Measurements from ENCODE around the gene TLR1.
"Not testable (repeated sequence)": the region's sequence is repeated elsewhere in the genome, so short reads cannot be mapped to it uniquely, and the experiment has no call there.

Gene TLR1

DNA sequence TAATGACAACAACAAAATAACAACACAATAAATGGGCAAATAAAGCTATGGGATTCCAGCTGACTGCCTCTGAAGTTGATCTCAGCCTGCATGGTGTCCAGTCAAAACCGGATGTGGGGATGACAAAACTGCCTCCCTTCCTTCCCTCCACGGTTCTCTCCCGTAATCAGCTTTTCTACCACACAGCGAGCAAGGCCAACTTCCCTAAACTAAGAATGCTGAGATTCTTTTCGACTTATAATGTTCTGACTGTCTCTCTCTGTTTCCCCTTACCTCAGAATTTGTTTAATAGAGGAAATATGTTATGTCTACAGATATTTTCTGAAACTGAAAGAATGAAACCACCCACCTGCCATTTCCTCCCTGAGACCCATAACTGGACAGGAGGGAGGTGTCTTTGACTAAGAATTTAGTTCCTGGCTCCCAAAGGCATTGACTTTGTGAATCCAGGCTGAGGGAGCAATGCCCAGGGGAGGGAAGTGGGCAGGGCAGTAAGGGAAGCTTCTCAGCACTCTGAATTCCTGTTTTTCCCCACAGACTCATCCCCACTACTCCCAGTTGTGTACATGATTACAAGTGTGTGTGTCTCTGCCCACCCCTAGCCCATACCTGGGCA is 1.0 kb upstream of the TLR1 start:
- peak; percentile 83 to 92 (median 83) for DNase-seq

GRCh38 chr4:38803833-38804653 is 548 bp downstream of the TLR1 start:
- DNase-seq = peak; percentile 41 to 52 (median 47)

- no peak for DNase-seq
These were observed 1.8 kb downstream of the TLR1 start for GRCh38 chr4:38802561-38803355.

DNA sequence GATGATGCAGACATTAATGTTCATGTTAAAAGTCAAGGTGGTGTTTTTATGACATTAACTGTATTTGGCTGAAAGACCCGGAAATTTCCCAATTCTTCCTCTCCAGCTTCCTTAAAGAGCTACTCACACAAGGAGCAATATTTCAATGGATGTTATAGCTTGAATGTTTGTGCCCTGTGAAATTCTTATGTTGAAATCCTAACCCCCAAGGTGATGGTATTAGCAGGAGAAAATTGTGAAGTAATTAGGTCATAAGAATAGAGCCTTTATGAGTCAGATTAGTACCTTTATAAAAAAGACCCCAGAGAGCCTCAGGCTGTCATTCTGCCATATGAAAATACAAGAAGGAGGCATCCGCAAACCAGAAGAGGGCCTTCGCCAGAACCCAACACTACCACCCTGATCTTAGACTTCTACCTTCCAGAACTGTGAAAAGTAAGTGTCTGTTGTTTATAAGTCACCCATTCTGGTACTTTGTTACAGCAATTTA is 3.6 kb downstream of the TLR1 start:
- DNase-seq = no peak

DNA sequence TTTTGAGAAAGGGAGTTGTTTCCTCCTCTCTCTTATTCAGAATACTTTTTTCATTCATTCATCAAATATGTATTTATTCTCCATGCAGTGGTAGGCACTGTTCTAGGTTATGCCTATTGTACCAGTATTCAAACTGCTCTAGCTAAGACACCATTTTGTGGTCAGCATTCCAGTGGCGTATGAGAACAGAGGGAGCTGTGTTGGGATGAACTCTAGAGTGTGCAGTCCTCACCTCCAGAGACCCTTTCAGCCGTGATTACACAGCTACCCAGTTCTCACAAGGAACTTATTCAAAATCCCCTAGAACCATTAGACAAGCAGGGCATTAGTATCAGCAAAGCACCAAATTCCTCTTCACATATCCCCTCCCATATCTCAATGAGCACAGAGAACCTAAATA is 4.2 kb downstream of the TLR1 start:
- DNase-seq = no peak

DNA sequence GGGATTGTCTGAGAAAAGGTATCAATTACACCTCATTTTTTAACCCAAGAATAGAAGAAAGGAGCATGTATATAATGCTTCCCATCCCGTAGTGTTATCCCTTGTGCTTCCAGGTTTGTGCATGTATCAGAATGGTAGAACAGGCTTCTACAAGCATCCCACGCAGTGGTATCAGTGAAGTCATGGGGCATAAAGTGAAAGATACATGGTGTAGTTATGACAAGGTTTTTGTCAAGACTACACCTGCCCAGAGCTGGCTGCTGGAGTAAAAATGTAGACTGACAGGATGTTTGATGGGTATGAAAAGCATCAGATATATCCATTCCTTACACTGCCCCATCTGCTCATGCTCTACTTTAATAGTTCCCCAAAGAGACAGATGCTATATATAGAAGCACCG is 9.5 kb downstream of the TLR1 start:
- no peak for DNase-seq

- peak; percentile 53 to 88 (median 84) for DNase-seq
These were observed 10.5 kb downstream of the TLR1 start for GRCh38 chr4:38794051-38794450.

DNA sequence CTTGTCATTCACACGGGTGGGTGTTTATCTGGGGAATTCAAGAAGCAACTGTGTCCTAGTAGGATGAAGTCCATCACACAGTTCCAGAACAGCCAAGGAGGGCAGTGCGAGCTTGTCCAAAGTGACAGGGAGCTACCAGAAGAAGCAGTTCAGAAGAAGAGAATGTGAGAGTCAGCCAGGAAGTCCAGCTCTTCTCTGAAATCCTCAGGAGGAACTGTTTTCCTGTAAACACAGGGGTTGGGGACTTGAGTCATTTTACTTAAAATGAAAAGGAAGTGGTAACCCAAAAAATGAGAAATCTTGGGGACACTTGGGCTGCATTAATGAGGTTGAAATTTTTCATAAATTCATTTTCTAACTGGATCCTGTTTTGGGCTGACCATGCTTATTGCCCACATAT is 13.6 kb downstream of the TLR1 start:
- DNase-seq = peak; percentile 68 to 88 (median 75)

DNA sequence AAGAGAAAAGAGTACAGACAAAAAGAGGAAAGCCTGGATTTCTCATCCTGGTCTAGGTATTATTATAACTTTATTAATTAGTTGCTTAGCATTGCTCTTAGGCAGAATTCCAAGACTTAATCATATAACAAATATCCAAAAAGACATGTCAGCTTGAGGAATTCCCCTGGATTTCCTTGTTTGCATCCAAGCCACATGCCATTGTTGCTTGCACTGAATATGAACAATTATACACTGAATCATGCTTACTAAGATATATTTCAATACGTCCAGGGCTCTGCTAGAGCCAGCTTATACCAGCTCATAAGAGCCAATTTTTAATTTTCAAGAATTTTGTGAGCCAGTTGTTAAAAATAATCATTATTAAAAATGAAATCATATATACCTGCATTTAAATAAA is 16.3 kb downstream of the TLR1 start:
- DNase-seq = peak; percentile 45 to 73 (median 57)

GRCh38 chr4:38787693-38788092 is 16.9 kb downstream of the TLR1 start:
- DNase-seq = no peak

- peak; percentile 79 to 89 (median 80) for DNase-seq
These were observed 18.6 kb downstream of the TLR1 start for GRCh38 chr4:38785901-38786402.

DNA sequence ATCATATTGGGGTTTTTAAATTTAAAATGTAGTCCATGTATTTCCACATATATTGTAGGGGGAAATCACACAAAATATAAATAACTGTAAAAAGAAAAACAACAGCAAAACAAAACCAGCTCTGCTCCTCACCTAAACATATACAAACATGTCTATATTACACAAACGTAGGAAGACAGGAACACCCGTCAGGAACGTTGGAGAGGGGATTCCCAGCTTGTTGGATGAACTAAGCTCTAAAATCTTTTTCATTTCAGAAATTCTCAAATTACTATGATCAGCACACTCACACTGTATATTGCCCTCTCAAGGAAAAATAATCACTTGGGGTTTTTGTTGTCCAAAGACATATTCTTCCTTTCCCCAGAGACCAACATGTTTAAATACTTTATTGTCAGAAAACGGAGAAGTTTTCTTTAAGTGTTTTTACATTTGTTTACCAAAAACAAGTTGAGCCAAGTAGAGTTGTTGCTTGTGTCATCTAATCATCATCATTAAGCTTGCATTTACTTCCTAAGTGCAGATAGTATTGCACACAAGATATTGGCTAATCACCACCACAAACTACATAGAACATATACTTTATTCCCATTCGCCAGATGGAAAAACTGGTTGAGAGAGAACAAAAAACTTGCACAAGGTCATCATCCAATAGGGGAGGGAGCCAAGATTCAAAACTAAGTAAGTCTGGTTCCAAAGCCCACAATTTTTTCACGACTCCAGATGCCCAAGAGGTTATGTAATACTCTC is 19.4 kb downstream of the TLR1 start:
- peak in 2 of 3 donors; percentile 53 to 65 for DNase-seq

DNA sequence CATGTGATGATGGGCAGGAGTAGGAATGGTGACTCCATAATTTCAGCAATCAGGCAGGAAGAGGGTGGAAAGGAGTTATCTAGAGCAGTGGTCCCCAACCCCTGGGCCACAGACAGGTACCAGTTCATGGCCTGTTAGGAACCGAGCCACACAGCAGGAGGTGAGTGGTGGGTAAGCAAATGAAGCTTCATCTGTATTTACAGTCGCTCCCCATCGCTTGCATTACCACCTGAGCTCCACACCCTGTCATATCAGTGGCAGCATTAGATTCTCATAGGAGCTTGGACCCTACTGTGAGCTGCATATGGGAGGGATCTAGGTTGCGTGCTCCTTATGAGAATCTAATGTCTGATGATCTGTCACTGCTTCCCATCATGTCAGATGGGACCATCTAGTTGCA is 20.4 kb downstream of the TLR1 start:
- DNase-seq = no peak

DNA sequence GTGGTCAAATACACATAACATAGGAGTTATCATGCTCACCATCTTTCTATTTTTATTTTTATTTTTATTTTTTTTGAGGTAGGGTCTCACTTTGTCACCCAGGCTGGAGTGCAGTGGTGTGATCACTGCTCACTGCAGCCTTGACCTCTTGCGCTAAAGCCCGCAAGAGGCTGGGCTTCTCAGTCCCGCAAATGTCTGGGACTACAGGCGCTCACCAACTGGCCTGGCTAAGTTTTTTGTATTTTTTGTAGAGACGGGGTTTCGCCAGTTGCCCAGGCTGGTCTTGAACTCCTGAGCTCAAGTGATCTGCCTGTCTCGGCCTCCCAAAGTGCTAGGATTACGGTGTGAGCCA is 21.5 kb downstream of the TLR1 start:
- DNase-seq = no peak

GRCh38 chr4:38782452-38783108 is 22.0 kb downstream of the TLR1 start, which contains the start of gene TLR10:
Gene TLR10, minus strand, starts transcription at chr4:38782990. Its CDS starts 7,400 bp downstream, at chr4:38775590.
- peak; percentile 69 to 73 (median 73) for DNase-seq

DNA sequence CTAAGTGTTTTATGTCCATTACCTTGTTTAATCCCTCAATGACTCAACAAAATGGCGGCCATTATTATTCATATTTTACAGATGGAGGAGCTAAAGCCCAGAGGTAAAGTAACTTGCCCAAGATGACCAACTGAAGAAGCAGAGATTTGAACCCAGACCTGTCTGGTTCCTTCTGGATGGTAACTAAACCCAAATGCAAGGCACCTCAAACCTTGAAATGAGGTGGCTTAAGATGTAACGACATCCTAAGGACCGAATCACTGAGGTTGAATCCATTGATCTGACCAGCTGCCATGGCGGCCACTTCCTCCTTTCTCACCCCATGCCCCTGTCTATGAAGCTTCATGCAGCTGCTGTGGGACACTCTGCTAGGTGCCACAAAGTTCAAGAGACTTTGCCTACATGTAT is 22.7 kb downstream of the TLR1 start:
- DNase-seq = no peak

- DNase-seq = no peak
These were observed 23.6 kb downstream of the TLR1 start for GRCh38 chr4:38780833-38781484.

DNA sequence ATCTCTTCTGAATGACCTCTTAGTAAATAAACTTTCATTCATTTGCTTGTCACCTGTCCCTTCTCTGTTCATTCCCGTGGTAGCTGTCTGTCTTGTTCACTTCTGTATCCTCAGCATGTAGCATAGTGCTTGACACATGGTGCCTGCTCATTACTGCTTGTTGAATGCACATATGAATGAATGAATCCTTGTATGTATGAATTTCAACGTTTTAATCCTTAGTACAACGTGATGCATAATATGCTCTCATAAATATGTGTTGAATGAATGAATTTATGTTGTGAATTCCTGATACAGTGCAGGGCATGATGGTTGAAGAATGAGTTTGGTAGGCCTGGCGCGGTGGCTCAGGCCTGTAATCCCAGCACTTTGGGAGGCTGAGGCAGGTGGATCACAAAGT is 24.8 kb downstream of the TLR1 start:
- no peak for DNase-seq

GRCh38 chr4:38777925-38778324 is 26.7 kb downstream of the TLR1 start:
- not testable (repeated sequence) for DNase-seq

- peak in 2 of 3 donors; percentile 46 to 62 for DNase-seq
These were observed 29.3 kb downstream of the TLR1 start for GRCh38 chr4:38775326-38775725.
